A549 (cell line): ENCODE measurements around the gene TASOR2.
A peak's percentile ranks its signal among the peaks of the same experiment; 100 is the strongest.

ENCODE experiments used
- KDM1A ChIP-seq: fragments of 200-600 bp; sonication (generic); IDR thresholded peaks from 2 replicates; pipeline ENCODE4 v1.6.1; 2016; ENCODE audit warnings: low read depth, mild to moderate bottlenecking
- MAFK ChIP-seq: fragments of 450-650 bp; IDR thresholded peaks from 2 replicates; pipeline ENCODE4 v1.6.1; 2014; ENCODE audit not compliant: partially characterized antibody
- MYC ChIP-seq: IDR thresholded peaks from 2 replicates; pipeline ENCODE4 v1.6.1; 2012; ENCODE audit warnings: mild to moderate bottlenecking, inconsistent platforms, low read length, improper control_type of control experiment, borderline replicate concordance
- POLR2A ChIP-seq: IDR thresholded peaks from 2 replicates; pipeline ENCODE4 v1.6.1; 2012; ENCODE audit warnings: mild to moderate bottlenecking, low read length
- POLR2AphosphoS2 ChIP-seq: conservative IDR thresholded peaks from 2 replicates; pipeline ENCODE4 v1.6.1; 2012; ENCODE audit warnings: low read length, improper control_type of control experiment, inconsistent platforms
- RAD21 ChIP-seq, 2 experiments: fragments of >200 bp in 1 of 2; sonication (Bioruptor Twin) in 1 of 2; formaldehyde crosslinking in 1 of 2; IDR thresholded peaks in 1 of 2; conservative IDR thresholded peaks in 1 of 2; 2 replicates in 1 of 2; 3 replicates in 1 of 2; pipeline ENCODE4 v1.6.1; 2012 to 2018; ENCODE audit warnings: inconsistent platforms in 1 of 2
- RFX5 ChIP-seq: fragments of 450-650 bp; IDR thresholded peaks from 2 replicates; pipeline ENCODE4 v1.7.1; 2014; ENCODE audit warnings: antibody characterized with exemption, mild to moderate bottlenecking, moderate library complexity
- SMC3 ChIP-seq: fragments of >200 bp; sonication (Bioruptor Twin); formaldehyde crosslinking; IDR thresholded peaks from 3 replicates; pipeline ENCODE4 v1.6.1; 2018; ENCODE audit warnings: inconsistent platforms
- TF ChIP-seq, protein P1 (sequence below): fragments of 150-350 bp; IDR thresholded peaks from 2 replicates; pipeline ENCODE4 v1.6.1; 2014; ENCODE audit warnings: low read depth, mild to moderate bottlenecking, low read length
- TF ChIP-seq, protein P2 (sequence below): fragments of 200-600 bp; sonication (generic); IDR thresholded peaks from 2 replicates; pipeline ENCODE4 v1.6.1; 2016; ENCODE audit warnings: antibody characterized with exemption, mild to moderate bottlenecking, moderate library complexity
- TF ChIP-seq, protein P3 (sequence below): fragments of >200 bp; sonication (Bioruptor Twin); formaldehyde crosslinking; IDR thresholded peaks from 3 replicates; pipeline ENCODE4 v1.6.1; 2016
- TF ChIP-seq, protein P4 (sequence below): fragments of >200 bp; sonication (Bioruptor Twin); formaldehyde crosslinking; IDR thresholded peaks from 3 replicates; pipeline ENCODE4 v1.5.1; 2016
- TF ChIP-seq, protein P5 (sequence below): IDR thresholded peaks from 2 replicates; pipeline ENCODE4 v1.6.1; 2012
- TF ChIP-seq, protein P6 (sequence below): fragments of 450-650 bp; IDR thresholded peaks from 2 replicates; pipeline ENCODE4 v1.6.1; 2014; ENCODE audit warnings: antibody characterized with exemption

DNA sequence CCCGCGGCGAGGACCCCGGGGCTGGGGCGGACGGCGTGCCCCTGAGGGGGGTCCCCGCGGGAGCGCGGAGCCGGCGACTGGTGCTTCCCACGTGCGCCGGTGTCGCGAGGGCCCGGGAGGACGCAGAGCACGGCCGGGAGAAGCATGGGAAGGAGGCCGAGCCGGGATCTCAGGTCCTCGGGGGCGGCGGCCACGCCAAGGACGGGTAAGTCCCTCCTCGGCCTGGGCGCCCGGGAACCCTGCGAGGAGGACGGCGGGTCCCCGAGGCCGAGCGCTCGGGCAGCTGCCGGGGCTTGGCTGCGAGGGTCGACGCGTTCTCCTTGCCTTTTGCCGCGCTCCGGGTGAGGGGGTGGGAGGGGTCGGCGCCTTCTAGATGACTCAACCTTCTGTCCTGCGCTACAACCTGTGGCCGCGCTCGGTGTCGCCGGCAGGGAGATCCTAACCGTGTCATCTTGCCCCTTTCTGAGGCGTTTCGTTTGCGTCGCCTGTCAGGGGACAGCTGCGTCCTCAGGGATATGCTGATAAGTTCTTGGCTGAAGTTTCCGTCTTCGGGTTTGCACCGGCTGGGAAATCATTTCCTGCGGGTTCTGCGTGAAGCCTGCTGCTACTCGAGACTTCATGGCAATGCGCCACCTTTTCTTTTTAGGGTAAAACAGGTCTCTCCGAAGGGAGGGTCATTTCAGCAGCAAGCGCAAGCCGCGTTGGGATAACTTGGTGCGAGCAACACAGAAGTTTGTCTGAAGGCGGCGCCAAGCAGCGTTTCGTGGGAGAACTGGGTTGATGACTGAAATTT, 529 bp downstream of the TASOR2 start:
- TF ChIP-seq, protein P1, sequence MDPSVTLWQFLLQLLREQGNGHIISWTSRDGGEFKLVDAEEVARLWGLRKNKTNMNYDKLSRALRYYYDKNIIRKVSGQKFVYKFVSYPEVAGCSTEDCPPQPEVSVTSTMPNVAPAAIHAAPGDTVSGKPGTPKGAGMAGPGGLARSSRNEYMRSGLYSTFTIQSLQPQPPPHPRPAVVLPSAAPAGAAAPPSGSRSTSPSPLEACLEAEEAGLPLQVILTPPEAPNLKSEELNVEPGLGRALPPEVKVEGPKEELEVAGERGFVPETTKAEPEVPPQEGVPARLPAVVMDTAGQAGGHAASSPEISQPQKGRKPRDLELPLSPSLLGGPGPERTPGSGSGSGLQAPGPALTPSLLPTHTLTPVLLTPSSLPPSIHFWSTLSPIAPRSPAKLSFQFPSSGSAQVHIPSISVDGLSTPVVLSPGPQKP, result no peak
- TF ChIP-seq, protein P2, sequence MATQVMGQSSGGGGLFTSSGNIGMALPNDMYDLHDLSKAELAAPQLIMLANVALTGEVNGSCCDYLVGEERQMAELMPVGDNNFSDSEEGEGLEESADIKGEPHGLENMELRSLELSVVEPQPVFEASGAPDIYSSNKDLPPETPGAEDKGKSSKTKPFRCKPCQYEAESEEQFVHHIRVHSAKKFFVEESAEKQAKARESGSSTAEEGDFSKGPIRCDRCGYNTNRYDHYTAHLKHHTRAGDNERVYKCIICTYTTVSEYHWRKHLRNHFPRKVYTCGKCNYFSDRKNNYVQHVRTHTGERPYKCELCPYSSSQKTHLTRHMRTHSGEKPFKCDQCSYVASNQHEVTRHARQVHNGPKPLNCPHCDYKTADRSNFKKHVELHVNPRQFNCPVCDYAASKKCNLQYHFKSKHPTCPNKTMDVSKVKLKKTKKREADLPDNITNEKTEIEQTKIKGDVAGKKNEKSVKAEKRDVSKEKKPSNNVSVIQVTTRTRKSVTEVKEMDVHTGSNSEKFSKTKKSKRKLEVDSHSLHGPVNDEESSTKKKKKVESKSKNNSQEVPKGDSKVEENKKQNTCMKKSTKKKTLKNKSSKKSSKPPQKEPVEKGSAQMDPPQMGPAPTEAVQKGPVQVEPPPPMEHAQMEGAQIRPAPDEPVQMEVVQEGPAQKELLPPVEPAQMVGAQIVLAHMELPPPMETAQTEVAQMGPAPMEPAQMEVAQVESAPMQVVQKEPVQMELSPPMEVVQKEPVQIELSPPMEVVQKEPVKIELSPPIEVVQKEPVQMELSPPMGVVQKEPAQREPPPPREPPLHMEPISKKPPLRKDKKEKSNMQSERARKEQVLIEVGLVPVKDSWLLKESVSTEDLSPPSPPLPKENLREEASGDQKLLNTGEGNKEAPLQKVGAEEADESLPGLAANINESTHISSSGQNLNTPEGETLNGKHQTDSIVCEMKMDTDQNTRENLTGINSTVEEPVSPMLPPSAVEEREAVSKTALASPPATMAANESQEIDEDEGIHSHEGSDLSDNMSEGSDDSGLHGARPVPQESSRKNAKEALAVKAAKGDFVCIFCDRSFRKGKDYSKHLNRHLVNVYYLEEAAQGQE, result no peak
- TF ChIP-seq RFX5 (no peak), KDM1A (no peak), SMC3 (peak; percentile 52; the same call in 2 of the 3 replicates), MYC (no peak; the same call in 1 of the 2 replicates), POLR2A (no peak), RAD21 (conservative IDR thresholded peaks at IDR 0.05 in 1 of 2, IDR thresholded peaks at IDR 0.05 in 1 of 2) (peak; percentile 48 to 56; a peak in 4 of 5 replicates), POLR2AphosphoS2 (no peak), MAFK (no peak)
- TF ChIP-seq, protein P3, sequence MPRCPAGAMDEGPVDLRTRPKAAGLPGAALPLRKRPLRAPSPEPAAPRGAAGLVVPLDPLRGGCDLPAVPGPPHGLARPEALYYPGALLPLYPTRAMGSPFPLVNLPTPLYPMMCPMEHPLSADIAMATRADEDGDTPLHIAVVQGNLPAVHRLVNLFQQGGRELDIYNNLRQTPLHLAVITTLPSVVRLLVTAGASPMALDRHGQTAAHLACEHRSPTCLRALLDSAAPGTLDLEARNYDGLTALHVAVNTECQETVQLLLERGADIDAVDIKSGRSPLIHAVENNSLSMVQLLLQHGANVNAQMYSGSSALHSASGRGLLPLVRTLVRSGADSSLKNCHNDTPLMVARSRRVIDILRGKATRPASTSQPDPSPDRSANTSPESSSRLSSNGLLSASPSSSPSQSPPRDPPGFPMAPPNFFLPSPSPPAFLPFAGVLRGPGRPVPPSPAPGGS, result 0 out of 3 replicates have a peak, but pooled peaks have one; percentile 6
- TF ChIP-seq, protein P4, sequence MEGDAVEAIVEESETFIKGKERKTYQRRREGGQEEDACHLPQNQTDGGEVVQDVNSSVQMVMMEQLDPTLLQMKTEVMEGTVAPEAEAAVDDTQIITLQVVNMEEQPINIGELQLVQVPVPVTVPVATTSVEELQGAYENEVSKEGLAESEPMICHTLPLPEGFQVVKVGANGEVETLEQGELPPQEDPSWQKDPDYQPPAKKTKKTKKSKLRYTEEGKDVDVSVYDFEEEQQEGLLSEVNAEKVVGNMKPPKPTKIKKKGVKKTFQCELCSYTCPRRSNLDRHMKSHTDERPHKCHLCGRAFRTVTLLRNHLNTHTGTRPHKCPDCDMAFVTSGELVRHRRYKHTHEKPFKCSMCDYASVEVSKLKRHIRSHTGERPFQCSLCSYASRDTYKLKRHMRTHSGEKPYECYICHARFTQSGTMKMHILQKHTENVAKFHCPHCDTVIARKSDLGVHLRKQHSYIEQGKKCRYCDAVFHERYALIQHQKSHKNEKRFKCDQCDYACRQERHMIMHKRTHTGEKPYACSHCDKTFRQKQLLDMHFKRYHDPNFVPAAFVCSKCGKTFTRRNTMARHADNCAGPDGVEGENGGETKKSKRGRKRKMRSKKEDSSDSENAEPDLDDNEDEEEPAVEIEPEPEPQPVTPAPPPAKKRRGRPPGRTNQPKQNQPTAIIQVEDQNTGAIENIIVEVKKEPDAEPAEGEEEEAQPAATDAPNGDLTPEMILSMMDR, result peak; percentile 52
- TF ChIP-seq, protein P5, sequence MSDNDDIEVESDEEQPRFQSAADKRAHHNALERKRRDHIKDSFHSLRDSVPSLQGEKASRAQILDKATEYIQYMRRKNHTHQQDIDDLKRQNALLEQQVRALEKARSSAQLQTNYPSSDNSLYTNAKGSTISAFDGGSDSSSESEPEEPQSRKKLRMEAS, result no peak
- TF ChIP-seq, protein P6, sequence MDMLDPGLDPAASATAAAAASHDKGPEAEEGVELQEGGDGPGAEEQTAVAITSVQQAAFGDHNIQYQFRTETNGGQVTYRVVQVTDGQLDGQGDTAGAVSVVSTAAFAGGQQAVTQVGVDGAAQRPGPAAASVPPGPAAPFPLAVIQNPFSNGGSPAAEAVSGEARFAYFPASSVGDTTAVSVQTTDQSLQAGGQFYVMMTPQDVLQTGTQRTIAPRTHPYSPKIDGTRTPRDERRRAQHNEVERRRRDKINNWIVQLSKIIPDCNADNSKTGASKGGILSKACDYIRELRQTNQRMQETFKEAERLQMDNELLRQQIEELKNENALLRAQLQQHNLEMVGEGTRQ, result no peak
